H1 (cell line): ENCODE measurements around the gene TINCR. TPM values are rescaled to one million over a fixed set of nuclear protein-coding genes. Genes with fewer than 3 reads are reported as not detected.

Source experiments
- CTCF ChIA-PET: fragments of 300-600 bp; sonication (Branson Sonifier 250); formaldehyde crosslinking; loops from one replicate; lab custom pipeline; 2021; ENCODE audit not compliant: partially characterized antibody; lab: Charles Lee
- POLR2A ChIA-PET: fragments of 300-600 bp; sonication (Branson Sonifier 250); formaldehyde crosslinking; loops from one replicate; lab custom pipeline; 2021; ENCODE audit warnings: inconsistent platforms; ENCODE audit not compliant: partially characterized antibody; lab: Charles Lee
- DNase-seq, 2 experiments: peaks; one replicate each; pipeline versions ENCODE4 v3.0.0 to v3.0.0-alpha.2; 2010 to 2022; ENCODE audit warnings: low spot score in 2 of 2, low read depth in 1 of 2, mixed read lengths in 1 of 2
- FAIRE-seq: peaks from 2 replicates; lab custom pipeline; 2011; peaks lifted over from hg19 to GRCh38; lab: Jason Lieb, UNC
- H2AFZ ChIP-seq: 2 replicates; pipeline ENCODE4 v1.8.1; 2012; ENCODE audit warnings: low read length, inconsistent platforms
- H2AK5ac ChIP-seq: 2 replicates; pipeline ENCODE4 v1.6.1; 2013; ENCODE audit warnings: low read depth, low read length
- H2BK120ac ChIP-seq: replicated peaks from 2 replicates; pipeline ENCODE3; 2013; ENCODE audit warnings: low read depth, low read length, inconsistent platforms
- H2BK12ac ChIP-seq: 2 replicates; pipeline ENCODE4 v1.6.1; 2013; ENCODE audit warnings: low read depth, low read length
- H2BK15ac ChIP-seq: 2 replicates; pipeline ENCODE4 v1.6.1; 2013; ENCODE audit warnings: low read length
- H2BK20ac ChIP-seq: 2 replicates; pipeline ENCODE4 v1.6.1; 2013; ENCODE audit warnings: low read length
- H2BK5ac ChIP-seq: 2 replicates; pipeline ENCODE4 v1.6.1; 2013; ENCODE audit warnings: low read depth, low read length
- H3K14ac ChIP-seq: 2 replicates; pipeline ENCODE4 v1.6.1; 2013; ENCODE audit warnings: inconsistent platforms; ENCODE audit not compliant: insufficient read length
- H3K18ac ChIP-seq: 2 replicates; pipeline ENCODE4 v1.6.1; 2013; ENCODE audit warnings: low read length; ENCODE audit errors: extremely low read depth
- H3K23ac ChIP-seq: 2 replicates; pipeline ENCODE4 v1.6.1; 2013; ENCODE audit warnings: inconsistent platforms; ENCODE audit not compliant: insufficient read length
- H3K23me2 ChIP-seq: 2 replicates; pipeline ENCODE4 v1.6.1; 2013; ENCODE audit warnings: low read depth, low read length
- H3K27ac ChIP-seq: 2 replicates; pipeline ENCODE4 v1.6.1; 2011; ENCODE audit warnings: low read depth, low read length, inconsistent platforms
- H3K27me3 ChIP-seq, 4 experiments: replicated peaks in 1 of 4; 1 replicate in 1 of 4; 2 replicates in 3 of 4; pipeline versions ENCODE4 v1.6.1 to v1.8.1; 2011 to 2013; ENCODE audit warnings: low read length in 3 of 4, mild to moderate bottlenecking in 3 of 4, inconsistent platforms in 2 of 4, mixed read lengths in 2 of 4, moderate library complexity in 1 of 4; ENCODE audit not compliant: control insufficient read depth in 3 of 4, insufficient read depth in 3 of 4; ENCODE audit errors: extremely low read depth in 1 of 4
- H3K36me3 ChIP-seq, 4 experiments: 2 replicates each; pipeline versions ENCODE4 v1.6.1 to v1.8.1; 2011 to 2013; ENCODE audit warnings: mild to moderate bottlenecking in 4 of 4, low read length in 3 of 4, moderate library complexity in 2 of 4, control low read depth in 1 of 4, inconsistent platforms in 1 of 4; ENCODE audit not compliant: insufficient read depth in 4 of 4, control insufficient read depth in 2 of 4
- H3K4ac ChIP-seq: replicated peaks from 2 replicates; pipeline ENCODE3; 2013; ENCODE audit warnings: low read length, low read depth, mixed read lengths, inconsistent platforms; ENCODE audit not compliant: insufficient read length
- H3K4me1 ChIP-seq, 4 experiments: replicated peaks in 1 of 4; 1 replicate in 1 of 4; 2 replicates in 3 of 4; pipeline versions ENCODE4 v1.6.1 to v1.8.1; 2011 to 2013; ENCODE audit warnings: low read length in 3 of 4, inconsistent platforms in 2 of 4, mixed read lengths in 1 of 4; ENCODE audit not compliant: insufficient read depth in 4 of 4, control insufficient read depth in 3 of 4
- H3K4me2 ChIP-seq, 2 experiments: 2 replicates each; pipeline versions ENCODE4 v1.6.1 to v1.8.1; 2011 to 2013; ENCODE audit warnings: low read depth in 2 of 2, low read length in 2 of 2, control low read depth in 1 of 2, inconsistent platforms in 1 of 2, mild to moderate bottlenecking in 1 of 2; ENCODE audit not compliant: insufficient read depth in 1 of 2
- H3K4me3 ChIP-seq, 4 experiments: fragments of 200-600, 300-600 bp in 1 of 4; sonication (generic), shearing (Covaris generic), sonication (Bioruptor Twin) in 1 of 4; 2 replicates each; pipeline versions ENCODE4 v1.5.1 to v1.8.1; 2011 to 2016; ENCODE audit warnings: low read length in 4 of 4, low read depth in 3 of 4, control low read depth in 2 of 4, inconsistent platforms in 2 of 4, mild to moderate bottlenecking in 2 of 4, mixed read lengths in 1 of 4, moderate library complexity in 1 of 4; ENCODE audit not compliant: insufficient read depth in 2 of 4; ENCODE audit errors: extremely low read depth in 1 of 4
- H3K56ac ChIP-seq: replicated peaks from 2 replicates; pipeline ENCODE3; 2013; ENCODE audit warnings: low read depth, mild to moderate bottlenecking, mixed read lengths, low read length, inconsistent platforms; ENCODE audit not compliant: insufficient read length
- H3K79me1 ChIP-seq: 2 replicates; pipeline ENCODE4 v1.6.1; 2013; ENCODE audit warnings: low read depth, low read length, control low read depth
- H3K79me2 ChIP-seq, 2 experiments: 2 replicates each; pipeline versions ENCODE4 v1.6.1 to v1.8.1; 2012 to 2013; ENCODE audit warnings: low read length in 2 of 2, mild to moderate bottlenecking in 2 of 2, inconsistent platforms in 1 of 2; ENCODE audit not compliant: insufficient read depth in 2 of 2, control insufficient read depth in 1 of 2
- H3K9ac ChIP-seq, 4 experiments: replicated peaks in 1 of 4; 1 replicate in 1 of 4; 2 replicates in 3 of 4; pipeline versions ENCODE4 v1.6.1 to v1.8.1; 2011 to 2013; ENCODE audit warnings: low read depth in 3 of 4, low read length in 3 of 4, control low read depth in 2 of 4, mild to moderate bottlenecking in 2 of 4, moderate library complexity in 2 of 4, inconsistent platforms in 1 of 4; ENCODE audit errors: extremely low read depth in 1 of 4
- H3K9me3 ChIP-seq, 2 experiments: 2 replicates each; pipeline versions ENCODE4 v1.6.1 to v1.8.1; 2012 to 2013; ENCODE audit warnings: mild to moderate bottlenecking in 2 of 2, moderate library complexity in 2 of 2, control low read depth in 1 of 2, inconsistent platforms in 1 of 2, low read depth in 1 of 2, low read length in 1 of 2, mixed read lengths in 1 of 2; ENCODE audit not compliant: insufficient read depth in 2 of 2
- H4K20me1 ChIP-seq, 2 experiments: replicated peaks in 1 of 2; 2 replicates each; pipeline versions ENCODE3 to v1.8.1; 2011 to 2013; ENCODE audit warnings: inconsistent platforms in 2 of 2, low read length in 2 of 2, mild to moderate bottlenecking in 1 of 2; ENCODE audit not compliant: insufficient read depth in 2 of 2, control insufficient read depth in 1 of 2
- H4K5ac ChIP-seq: 2 replicates; pipeline ENCODE4 v1.6.1; 2013; ENCODE audit warnings: low read length, low read depth, mixed read lengths, inconsistent platforms; ENCODE audit not compliant: insufficient read length
- H4K8ac ChIP-seq: 2 replicates; pipeline ENCODE4 v1.8.0; 2013; ENCODE audit warnings: mild to moderate bottlenecking, moderate library complexity, low read length, inconsistent platforms; ENCODE audit not compliant: insufficient read depth; ENCODE audit errors: extremely low read depth
- H4K91ac ChIP-seq: replicated peaks from 2 replicates; pipeline ENCODE3; 2013; ENCODE audit warnings: low read length, mixed read lengths, inconsistent platforms; ENCODE audit not compliant: insufficient read length
- BACH1 ChIP-seq: IDR thresholded peaks from 2 replicates; pipeline ENCODE4 v1.6.1; 2012; ENCODE audit warnings: low read length, improper control_type of control experiment
- BRCA1 ChIP-seq: IDR thresholded peaks from 2 replicates; pipeline ENCODE4 v1.6.1; 2012; ENCODE audit warnings: low read depth, low read length, improper control_type of control experiment
- CBX8 ChIP-seq: fragments of 300-800, 300-1000 bp; sonication (generic); IDR thresholded peaks from 2 replicates; pipeline ENCODE4 v1.7.1; 2016; ENCODE audit warnings: low read depth, low read length, borderline replicate concordance
- GTF2F1 ChIP-seq: IDR thresholded peaks from 2 replicates; pipeline ENCODE4 v1.6.1; 2012; ENCODE audit warnings: low read depth, low read length, improper control_type of control experiment, borderline replicate concordance
- HDAC2 ChIP-seq, 2 experiments: fragments of 300-600 bp in 1 of 2; sonication (generic) in 1 of 2; IDR thresholded peaks; 2 replicates each; pipeline ENCODE4 v1.6.1; 2011 to 2012; ENCODE audit warnings: low read depth in 2 of 2, low read length in 2 of 2, mild to moderate bottlenecking in 2 of 2, moderate library complexity in 2 of 2, borderline replicate concordance in 1 of 2, inconsistent platforms in 1 of 2
- HDAC6 ChIP-seq: IDR thresholded peaks from one replicate; pipeline ENCODE4 v1.7.1; 2012; ENCODE audit warnings: low read depth, mild to moderate bottlenecking, inconsistent platforms, low read length, moderate library complexity
- KDM5A ChIP-seq: fragments of 200-600 bp; IDR thresholded peaks from 2 replicates; pipeline ENCODE4 v1.7.1; 2012; ENCODE audit warnings: mild to moderate bottlenecking, low read length, inconsistent platforms, mixed read lengths
- NANOG ChIP-seq: IDR thresholded peaks from 2 replicates; pipeline ENCODE4 v1.6.1; 2011; ENCODE audit warnings: low read length, low read depth, mild to moderate bottlenecking, inconsistent platforms; ENCODE audit not compliant: insufficient read depth, poor library complexity, severe bottlenecking
- NRF1 ChIP-seq: IDR thresholded peaks from 2 replicates; pipeline ENCODE4 v1.6.1; 2011; ENCODE audit warnings: mild to moderate bottlenecking, low read depth, low read length, improper control_type of control experiment
- POLR2AphosphoS5 ChIP-seq: IDR thresholded peaks from 2 replicates; pipeline ENCODE4 v1.6.1; 2011; ENCODE audit warnings: low read depth, low read length
- SAP30 ChIP-seq: fragments of 300-600 bp; sonication (generic); IDR thresholded peaks from 2 replicates; pipeline ENCODE4 v1.7.1; 2012; ENCODE audit warnings: low read length, moderate library complexity, mild to moderate bottlenecking, inconsistent platforms; ENCODE audit not compliant: insufficient read depth, insufficient replicate concordance
- SIRT6 ChIP-seq: IDR thresholded peaks from one replicate; pipeline ENCODE4 v1.7.1; 2012; ENCODE audit warnings: low read length, inconsistent platforms
- TCF12 ChIP-seq: IDR thresholded peaks from 2 replicates; pipeline ENCODE4 v1.6.1; 2011; ENCODE audit warnings: low read depth, mild to moderate bottlenecking, low read length
- YY1 ChIP-seq: IDR thresholded peaks from 2 replicates; pipeline ENCODE4 v1.6.1; 2011; ENCODE audit warnings: low read depth, mild to moderate bottlenecking, low read length
- ZNF274 ChIP-seq: IDR thresholded peaks from 2 replicates; pipeline ENCODE4 v1.7.0; 2012; ENCODE audit warnings: low read length, borderline replicate concordance; ENCODE audit errors: extremely low read depth
- WGBS, 2 experiments: shearing (Covaris generic) in 1 of 2; methylation state at CpG; one replicate each; pipeline versions ENCODE4 v1.1.6 to v1.1.7; 2013 to 2015; ENCODE audit warnings: low lambda C conversion rate in 2 of 2, mixed read lengths in 2 of 2, inconsistent platforms in 1 of 2, low coverage in 1 of 2, missing lambda C conversion rate in 1 of 2; ENCODE audit not compliant: insufficient replicate concordance in 2 of 2, insufficient coverage in 1 of 2, insufficient read length in 1 of 2; ENCODE audit errors: extremely low coverage in 1 of 2, missing lambda C conversion rate in 1 of 2; 5-methylcytosine and 5-hydroxymethylcytosine counted together
- polyA plus RNA-seq, 7 experiments: library from polyadenylated mRNA; depleted of rRNA in 3 of 7; stranded (reverse) in 5 of 7; unstranded in 2 of 7; fragments of >200 nt in 5 of 7; fragments of 200-250 nt in 2 of 7; gene quantifications; 1 replicate in 5 of 7; 2 replicates in 1 of 7; 4 replicates in 1 of 7; pipeline versions ENCODE4 v1.2.1 to v1.2.3, GENCODE V29; 2011 to 2013; ENCODE audit warnings: missing spikeins in 2 of 7, mixed read lengths in 2 of 7
- total RNA-seq: library from RNA; stranded (reverse); fragmentation: NEBNext Ultra II Directional; extraction: Animal tissue kit (Norgen Biotek cat#: 25700); gene quantifications from 2 replicates; pipeline ENCODE4 v1.2.1, GENCODE V29; 2021

TINCR gene
- total and polyA plus RNA-seq, 2 of the 8 experiments (the other 6 are each of a cell fraction or from before 2014, with no cell fraction given) = 0.52 to 1.4 TPM

DNA sequence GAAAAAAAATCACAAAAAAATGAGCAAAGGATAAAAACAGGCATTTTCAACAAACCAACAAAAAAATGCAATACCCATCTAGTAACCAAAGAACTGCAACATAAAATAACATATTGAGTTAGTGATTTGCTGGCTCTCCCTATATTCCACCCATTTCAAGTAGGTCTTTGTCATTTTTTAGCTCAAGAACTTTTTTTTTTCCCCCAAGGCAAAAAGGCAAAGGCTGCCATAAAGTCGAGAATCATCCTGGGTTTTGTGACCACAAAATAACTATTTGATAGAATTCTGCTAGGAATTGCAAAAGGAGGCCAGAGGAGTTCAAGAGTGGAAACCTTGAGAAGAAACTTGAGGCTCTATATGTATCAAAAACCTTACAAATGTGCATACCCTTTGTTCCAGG lies 49.3 kb upstream of the TINCR start:
- Histone ChIP-seq H4K91ac (no peak overlapping the region), H2BK5ac (no peak overlapping the region), H3K4me3 (no peak overlapping the region), H3K79me1 (peaks cover 10% of the 10 kb centered on the region), H3K27me3 (no peaks in the 10 kb centered on the region), H2BK120ac (no peak overlapping the region), H3K4ac (no peak overlapping the region), H3K56ac (no peak overlapping the region), H3K4me2 (no peak overlapping the region), H2BK20ac (no peak overlapping the region), H3K18ac (no peak overlapping the region), H2AFZ (no peak overlapping the region), H2BK12ac (no peak overlapping the region), H3K9me3 (no peaks in the 10 kb centered on the region), H3K23ac (no peak overlapping the region), H3K23me2 (peaks cover 7% of the 10 kb centered on the region; the same call in 1 of the 2 replicates), H4K5ac (no peak overlapping the region), H3K9ac (no peak overlapping the region), H3K4me1 (peaks cover 0 to 7% (median 4%) of the 10 kb centered on the region in 4 experiments; a peak in 4 of 7 replicates), H3K14ac (no peak overlapping the region), H3K27ac (no peak overlapping the region), H3K36me3 (peaks cover 31 to 70% (median 61%) of the 10 kb centered on the region in 4 experiments), H3K79me2 (peaks cover 20 to 50% of the 10 kb centered on the region in 2 experiments), H4K20me1 (peaks cover 5 to 10% of the 10 kb centered on the region in 2 experiments), H2BK15ac (no peak overlapping the region), H4K8ac (no peak overlapping the region), H2AK5ac (no peak overlapping the region)
- ChIA-PET CTCF (interaction anchor here (0.6 kb wide), 2 partner anchors 513 to 1452 kb away, joined by 3 read pairs; no protein-coding TSS in a partner anchor), POLR2A (interaction anchor here (0.6 to 2.1 kb wide), 4 partner anchors 9 to 270 kb away, joined by 3 to 8 read pairs (median 4); no protein-coding TSS in a partner anchor)
- FAIRE-seq (no peak), DNase-seq (no peak)
- 75% methylated on average over 1 of the region's 1 CpG; no CpG with 5 or more reads in 1 of the 2 experiments for WGBS, 2 experiments
- TF ChIP-seq NRF1 = no peak
- TF ChIP-seq POLR2AphosphoS5 = no peak
- TF ChIP-seq ZNF274 = no peak
- no peak for TF ChIP-seq NANOG
- TF ChIP-seq SAP30 = no peak
- TF ChIP-seq HDAC6 = no peak
- no peak for TF ChIP-seq GTF2F1
- no peak for TF ChIP-seq KDM5A
- TF ChIP-seq BACH1 = no peak
- no peak for TF ChIP-seq SIRT6
- TF ChIP-seq YY1 = no peak
- no peak for TF ChIP-seq HDAC2 (IDR thresholded peaks at IDR 0.05; ENCODE audit: borderline replicate concordance in 1 of 2, low read depth in 2 of 2, low read length in 2 of 2)
- no peak for TF ChIP-seq BRCA1
- no peak for TF ChIP-seq TCF12
- no peak for TF ChIP-seq CBX8
